SU-DHL-6 (cell line): Measurements from ENCODE around the gene RPL18.

Experiments
- EZH2phosphoT487 ChIP-seq: fragments of 200-600 bp; sonication (generic), shearing (Covaris generic); conservative IDR thresholded peaks from 2 replicates; pipeline ENCODE4 v1.6.1; 2018; ENCODE audit warnings: mild to moderate bottlenecking, antibody characterized with exemption, low read length, moderate library complexity, mixed read lengths
- TF ChIP-seq, protein P1 (sequence below): fragments of 200-600 bp; sonication (generic); IDR thresholded peaks from one replicate; pipeline ENCODE4 v1.5.1; 2017; ENCODE audit warnings: antibody characterized with exemption, mild to moderate bottlenecking, low read length, moderate library complexity; ENCODE audit not compliant: insufficient read depth, poor library complexity, severe bottlenecking

DNA sequence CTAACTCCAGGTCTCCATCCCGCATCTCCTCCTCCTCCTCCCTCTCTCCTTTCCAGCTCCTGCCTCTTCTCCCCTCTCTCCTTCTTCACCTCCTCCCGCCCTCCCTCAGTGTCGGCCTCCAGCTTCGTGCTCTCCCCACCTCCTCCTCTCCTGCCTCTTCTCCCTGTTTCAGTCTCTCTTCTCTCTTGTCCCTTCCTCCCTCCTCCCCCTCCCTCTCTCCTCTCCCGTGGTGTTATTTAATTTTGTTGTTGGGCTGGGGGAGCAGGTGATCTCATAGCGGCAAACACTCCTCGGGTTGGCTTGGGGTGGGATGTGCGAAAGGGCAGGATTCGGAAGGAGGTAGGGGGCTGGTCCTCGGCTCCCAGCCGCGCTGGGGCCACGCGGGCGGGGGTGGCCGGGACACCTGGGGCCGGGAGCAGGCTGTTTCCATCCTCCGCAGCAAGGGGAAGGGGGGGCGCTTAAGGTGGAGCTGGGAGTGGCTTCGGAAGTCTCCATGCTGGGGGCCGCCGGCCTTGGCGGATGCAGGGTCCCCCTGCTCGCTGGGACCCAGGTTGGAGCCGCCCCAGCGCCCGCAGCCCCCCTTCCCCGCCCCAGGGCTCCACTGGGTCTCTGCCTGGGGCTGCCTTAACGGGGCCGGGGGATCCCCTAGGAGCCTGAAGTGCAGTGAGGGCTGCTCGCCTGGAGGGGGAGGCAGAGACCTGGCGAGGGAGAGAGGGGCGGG is 27.2 kb upstream of the RPL18 start, which contains the start of gene CA11:
- TF ChIP-seq, protein P1, sequence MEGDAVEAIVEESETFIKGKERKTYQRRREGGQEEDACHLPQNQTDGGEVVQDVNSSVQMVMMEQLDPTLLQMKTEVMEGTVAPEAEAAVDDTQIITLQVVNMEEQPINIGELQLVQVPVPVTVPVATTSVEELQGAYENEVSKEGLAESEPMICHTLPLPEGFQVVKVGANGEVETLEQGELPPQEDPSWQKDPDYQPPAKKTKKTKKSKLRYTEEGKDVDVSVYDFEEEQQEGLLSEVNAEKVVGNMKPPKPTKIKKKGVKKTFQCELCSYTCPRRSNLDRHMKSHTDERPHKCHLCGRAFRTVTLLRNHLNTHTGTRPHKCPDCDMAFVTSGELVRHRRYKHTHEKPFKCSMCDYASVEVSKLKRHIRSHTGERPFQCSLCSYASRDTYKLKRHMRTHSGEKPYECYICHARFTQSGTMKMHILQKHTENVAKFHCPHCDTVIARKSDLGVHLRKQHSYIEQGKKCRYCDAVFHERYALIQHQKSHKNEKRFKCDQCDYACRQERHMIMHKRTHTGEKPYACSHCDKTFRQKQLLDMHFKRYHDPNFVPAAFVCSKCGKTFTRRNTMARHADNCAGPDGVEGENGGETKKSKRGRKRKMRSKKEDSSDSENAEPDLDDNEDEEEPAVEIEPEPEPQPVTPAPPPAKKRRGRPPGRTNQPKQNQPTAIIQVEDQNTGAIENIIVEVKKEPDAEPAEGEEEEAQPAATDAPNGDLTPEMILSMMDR, result peak; percentile 95
- no peak for TF ChIP-seq EZH2phosphoT487
